ENCODE measurements around the gene GPR155.
"Not testable (repeated sequence)": the region's sequence is repeated elsewhere in the genome, so short reads cannot be mapped to it uniquely, and the experiment has no call there.

GPR155 gene

DNA sequence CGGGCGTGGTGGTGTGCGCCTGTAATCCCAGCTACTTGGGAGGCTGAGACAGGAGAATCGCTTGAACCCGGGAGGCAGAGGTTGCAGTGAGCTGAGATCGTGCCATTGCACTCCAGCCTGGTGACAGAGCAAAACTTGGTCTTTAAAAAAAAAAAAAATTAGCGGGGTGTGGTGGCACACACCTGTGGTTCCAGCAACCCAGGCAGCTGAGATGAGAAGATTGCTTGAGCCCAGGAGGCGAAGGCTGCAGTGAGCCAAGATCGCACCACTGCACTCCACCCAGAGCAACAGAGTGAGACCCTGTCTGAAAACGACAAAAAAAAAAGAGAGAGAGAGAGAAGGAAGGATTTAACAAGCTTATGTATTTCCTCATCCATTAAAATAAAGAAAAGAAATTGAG lies 2.7 kb upstream of the GPR155 start:
- not testable (repeated sequence) for DNase-seq

DNA sequence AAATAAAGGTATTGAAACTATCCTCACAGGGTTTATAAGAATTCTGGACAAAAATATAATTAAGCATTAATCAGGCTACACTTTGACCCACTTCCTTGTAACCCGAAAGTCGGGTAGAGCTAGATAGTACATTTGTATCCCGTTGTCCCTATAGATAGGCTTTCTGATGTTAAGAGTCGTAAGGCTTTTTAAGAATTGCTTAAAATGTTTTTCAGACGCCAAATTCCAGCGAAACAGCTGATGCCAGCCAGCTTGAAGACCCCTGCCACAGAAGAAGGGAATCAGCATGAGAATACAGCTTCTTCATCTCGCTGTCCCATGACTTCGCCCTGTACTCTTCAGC lies 962 bp upstream of the GPR155 start:
- DNase-seq = no peak

DNA sequence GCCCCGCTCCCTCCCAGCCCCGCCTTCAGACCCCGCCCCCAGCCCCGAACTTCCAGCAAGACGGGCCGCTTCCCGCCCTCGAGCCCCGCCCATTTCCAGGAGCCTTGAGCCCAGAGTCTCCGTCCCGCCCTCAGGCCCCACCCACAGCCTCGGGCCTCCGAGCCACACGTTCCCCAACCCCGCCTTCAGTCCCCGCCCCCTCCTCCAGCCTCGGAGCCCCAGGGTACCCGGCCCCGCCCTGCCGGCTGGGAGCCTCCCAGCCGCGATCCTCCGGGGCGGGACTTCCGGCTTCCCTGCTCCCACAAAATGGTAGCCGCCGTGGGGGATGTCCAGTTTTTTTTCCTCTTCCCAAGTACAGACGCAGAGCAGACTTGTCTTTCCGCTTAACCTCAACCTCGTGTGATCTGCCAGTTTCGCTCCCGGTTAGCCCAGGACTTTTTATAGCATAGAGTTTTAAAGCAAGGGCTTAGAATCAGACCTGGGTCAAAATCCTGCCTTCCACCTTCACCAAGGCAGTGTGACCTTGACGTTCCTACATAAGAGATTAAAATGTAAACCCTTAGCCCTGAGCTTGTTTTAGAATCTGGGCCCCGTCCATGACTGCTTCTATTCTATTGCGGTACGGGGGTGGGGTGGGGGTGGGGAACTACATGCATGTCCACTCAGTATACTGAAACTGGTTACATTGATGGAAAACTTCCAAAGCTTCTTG lies 435 bp upstream of the GPR155 start:
- peak; percentile 72 to 98 for DNase-seq

DNA sequence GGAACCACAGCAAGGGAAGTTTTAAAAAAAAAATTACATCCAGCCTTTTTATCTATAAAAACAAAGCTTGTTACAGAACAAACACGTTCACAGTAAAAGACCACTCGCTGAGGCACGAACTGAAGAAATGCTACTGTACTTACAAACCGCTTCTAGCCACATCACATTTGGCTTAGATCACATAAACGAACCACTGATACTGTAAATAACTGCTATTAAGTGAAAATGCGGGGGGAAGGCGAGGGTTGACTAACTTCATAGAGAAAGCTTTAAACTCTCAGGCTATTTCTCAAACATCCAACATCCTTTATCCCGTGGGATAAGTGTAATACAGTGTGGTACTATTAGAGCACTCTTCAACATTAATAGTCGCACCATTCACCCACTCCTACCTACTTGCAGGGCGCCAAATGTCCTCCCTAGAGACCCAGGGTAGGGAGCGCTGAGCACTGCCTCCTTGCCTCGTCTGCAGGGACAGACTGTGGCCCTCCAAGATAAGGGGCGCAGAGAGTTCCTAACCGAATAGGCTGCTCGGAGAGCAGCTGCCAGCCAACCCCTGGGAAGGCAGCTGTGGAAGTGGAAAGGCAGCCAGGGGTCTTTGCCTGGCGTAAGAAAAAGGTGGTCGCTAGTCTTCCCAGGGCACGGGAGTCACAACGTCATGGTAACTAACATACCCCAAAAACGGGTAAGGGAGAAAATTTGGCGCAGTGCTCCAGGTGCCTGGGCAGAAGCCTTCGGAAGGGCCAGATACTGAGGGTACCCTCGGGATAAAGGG lies 854 bp downstream of the GPR155 start:
- DNase-seq = no peak

DNA sequence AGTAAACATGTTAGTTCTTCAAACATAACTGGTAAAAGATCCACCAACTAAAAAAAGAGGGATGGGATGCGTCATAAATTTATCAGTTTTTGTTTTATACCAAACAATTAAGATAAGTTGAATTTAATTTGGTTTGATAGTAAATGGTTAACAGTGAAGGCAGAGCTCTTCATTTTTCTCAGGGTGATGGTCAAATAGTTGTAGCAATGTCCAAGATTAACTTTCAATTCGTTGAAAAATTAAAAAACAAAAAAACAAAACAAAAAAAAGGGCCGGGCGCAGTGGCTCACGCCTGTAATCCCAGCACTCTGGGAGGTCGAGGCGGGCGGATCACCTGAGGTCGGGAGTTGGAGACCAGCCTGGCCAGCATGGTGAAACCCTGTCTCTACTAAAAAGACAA lies 1.8 kb downstream of the GPR155 start:
- DNase-seq = not testable (repeated sequence)

DNA sequence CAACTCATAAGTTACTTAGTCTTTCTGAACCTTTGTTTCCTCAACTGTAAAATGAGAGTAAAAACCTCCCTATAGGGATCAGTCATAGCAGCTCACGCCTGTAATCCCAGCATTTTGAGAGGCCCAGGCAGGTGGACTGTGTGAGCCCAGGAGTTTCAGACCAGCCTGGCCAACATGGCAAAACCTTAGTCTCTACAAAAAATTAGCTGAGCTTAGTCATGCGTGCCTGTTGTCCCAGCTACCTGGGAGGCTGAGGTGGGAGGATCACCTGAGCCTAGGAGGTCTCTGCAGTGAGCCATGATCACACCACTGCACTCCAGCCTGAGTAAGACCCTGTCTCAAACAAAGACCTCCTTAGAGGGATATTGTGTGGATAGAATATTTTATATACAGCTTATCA lies 2.3 kb downstream of the GPR155 start:
- DNase-seq = no peak

DNA sequence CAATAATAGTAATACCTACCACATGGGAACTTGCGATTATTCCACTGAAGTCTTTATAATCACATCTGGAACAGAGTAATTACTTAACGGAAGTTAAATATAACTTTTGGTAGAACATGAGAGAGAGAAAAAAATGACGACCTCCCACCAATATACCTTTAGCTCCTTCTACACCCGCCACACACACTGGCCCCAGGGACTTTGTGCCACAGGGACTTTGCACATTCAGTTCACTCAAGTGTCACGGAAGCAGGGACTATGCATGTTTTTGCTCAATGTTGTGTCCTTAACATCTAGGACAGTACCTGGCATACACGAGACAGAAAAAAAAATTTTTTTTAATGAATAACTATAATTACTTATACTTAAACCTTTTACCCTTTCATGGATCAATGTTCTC lies 4.0 kb downstream of the GPR155 start:
- DNase-seq = no peak

DNA sequence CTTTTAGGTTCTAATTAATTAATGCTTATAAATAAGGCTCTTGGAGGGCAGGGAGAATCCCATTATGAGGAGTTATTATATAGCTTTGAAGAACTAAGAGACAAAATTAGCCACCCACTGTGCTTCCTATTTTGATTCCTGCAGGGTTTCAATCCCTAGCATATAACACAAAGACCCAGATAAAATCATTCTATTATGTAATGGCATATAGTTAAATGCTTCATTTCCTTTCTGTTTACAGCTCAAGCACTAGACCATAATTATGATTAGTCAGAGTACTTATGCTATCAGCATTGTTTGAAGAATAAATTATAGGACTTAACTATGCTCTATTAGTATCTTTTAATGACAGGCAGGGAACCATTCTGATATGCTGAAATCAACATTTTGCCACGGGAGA lies 9.1 kb downstream of the GPR155 start:
- no peak for DNase-seq

DNA sequence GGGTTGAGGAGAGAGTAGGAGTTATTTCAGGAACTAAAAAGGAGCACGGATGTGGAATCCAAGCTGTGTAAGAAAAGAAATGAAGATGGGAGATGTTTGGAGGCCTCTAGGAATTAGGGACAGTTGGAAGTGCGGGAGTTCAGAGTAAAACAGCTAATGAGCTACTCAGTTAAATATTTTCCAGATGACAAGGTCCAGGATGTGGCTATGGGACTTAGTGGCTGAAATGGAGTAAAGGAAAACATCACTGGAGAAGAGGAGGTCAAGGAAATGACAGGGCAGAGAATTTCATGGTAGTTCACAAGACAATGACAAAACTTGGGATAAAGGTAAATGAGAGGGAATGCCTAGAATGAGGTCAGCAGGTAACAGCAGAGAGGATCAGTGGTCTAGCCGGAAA lies 13.0 kb downstream of the GPR155 start:
- DNase-seq = no peak

DNA sequence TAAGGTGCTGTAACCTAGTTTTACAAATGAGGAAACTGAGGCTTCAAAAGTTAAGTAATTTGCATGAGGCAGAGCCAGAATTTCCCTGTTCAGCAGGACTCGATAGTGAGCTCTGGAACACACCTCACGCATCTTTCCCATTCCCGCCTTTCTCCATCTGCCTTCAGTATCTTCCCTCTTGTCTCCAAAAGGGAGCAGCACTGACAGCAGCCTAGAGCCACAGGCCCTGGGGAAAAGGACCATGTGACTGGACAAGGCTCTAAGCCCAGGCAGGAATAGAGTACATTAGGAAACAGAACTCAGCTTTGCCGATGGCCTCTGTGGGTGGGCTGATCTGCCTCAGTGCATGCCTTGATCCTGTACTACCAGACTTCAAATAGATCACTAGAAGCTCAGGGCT lies 21.5 kb downstream of the GPR155 start:
- DNase-seq = no peak

DNA sequence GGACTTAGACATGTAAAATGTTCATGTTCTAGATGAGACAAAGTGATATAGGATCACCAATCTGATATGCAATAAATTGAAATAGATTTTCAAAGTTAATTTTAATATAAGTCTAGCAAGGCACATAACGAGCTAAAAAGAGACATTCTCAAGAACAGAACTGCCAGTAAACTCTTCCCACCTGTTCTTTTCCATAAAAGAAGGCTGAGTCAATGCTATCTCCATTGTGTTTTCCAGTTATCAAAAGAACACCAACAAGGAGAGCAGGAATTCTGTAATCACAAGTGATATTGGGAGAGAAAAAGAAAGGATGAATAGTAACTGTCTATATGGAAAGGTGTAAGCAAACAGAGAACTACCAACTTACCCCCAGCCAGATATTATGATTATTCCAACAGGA lies 25.6 kb downstream of the GPR155 start:
- DNase-seq = no peak

DNA sequence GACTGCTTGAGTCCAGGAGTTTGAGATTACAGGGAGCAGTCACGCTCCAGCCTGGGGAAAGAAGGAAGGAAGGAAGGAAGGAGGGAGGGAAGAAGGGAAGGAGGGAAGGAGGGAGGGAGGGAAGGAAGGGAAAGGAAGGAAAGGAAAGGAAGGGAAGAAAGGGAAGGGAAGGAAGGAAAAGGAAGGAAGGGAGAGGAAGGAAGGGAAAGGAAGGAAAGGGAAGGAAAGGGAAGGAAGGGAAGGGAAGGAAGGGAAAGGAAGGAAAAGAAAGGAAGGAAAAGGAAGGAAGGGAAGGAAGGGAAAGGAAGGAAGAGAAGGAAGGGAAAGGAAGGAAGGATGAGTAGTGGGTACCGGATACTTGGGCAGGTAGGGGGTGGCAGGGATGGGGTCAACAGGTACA lies 32.3 kb downstream of the GPR155 start:
- no peak for DNase-seq

DNA sequence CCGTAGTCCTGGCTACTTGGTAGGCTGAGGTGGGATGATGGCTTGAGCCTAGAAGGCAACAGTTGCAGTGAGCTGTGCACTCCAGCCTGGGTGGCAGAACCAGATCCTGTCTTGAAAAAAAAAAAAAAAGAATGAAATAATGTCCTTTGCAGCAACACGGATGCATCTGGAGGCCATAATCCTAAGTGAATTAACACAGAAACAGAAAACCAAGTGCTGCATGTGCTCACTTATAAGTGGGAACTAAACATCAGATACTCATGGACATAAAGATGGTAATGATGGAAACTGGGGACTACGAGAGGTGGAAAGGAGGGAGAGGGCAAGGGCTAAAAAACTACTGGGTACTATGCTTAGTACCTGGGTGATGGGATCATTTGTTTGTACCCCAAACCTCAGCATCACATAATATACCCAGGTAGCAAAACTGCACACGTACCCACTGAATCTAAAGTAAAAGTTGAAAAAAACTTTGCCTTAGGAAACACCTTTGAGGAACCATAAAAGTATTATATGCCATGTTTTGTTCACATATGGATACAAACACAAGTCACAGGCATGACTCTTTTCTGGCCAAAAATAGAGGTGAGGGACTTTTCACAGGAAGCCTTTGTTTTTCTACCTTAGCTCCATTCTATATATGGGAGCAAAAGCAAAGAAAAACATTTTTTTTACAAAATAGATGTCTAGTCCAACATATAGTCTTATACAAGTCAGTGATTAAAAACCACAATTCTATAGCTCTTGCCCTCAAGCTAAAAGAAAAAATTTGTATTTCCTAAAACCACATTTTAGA lies 36.6 kb downstream of the GPR155 start:
- no peak for DNase-seq

DNA sequence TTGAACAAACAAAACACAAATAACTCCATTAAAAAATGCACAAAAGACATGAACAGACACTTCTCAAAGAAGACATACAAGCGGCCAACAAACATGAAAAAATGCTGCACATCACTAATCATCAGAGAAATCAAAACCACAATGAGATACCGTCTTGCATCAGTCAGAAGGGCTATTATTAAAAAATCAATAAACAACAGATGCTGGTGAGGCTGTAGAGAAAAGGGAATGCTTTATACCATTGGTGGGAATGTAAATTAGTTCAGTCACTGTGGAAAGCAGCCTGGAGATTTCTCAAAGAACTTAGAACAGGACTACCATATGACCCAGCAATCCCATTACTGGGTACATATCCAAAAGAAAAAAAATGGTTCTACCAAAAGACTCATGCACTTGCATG lies 37.8 kb downstream of the GPR155 start:
- no peak for DNase-seq

DNA sequence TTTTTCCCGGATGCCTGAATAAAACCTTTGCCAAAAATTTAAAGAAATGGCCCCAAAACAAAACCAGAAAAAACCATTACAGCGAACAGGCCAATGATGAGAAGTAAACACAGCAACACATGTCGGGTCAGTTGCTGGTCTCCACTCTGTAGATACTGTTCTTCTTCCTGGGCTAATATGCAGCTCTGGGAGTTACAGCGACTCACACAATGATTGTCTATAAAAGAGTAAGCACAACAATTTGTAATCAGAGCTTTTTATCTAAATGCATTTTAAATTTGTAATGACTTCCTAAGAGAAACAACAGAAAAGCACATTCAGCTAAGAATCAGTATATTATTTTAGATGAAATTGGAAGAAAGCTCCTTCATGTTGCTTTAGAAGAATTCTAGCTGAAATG lies 40.3 kb downstream of the GPR155 start:
- DNase-seq = no peak

DNA sequence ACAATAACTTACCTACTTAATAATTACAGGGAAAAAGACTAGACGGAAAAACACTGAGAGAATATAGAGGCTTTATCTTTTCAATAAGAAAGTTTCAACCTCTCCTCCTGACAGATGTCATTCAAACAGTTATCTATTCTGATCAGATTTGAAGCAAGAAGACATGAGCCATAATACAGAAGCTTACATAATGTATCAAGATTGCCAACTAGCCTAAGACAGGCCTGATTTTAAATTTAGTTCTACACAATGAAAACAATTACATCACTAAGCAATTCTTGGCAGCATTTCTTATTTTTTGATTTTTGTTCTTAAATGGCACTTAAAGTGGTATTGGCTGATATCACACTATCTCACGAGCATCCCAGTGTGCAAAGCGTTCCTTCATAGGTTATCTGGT lies 41.6 kb downstream of the GPR155 start:
- no peak for DNase-seq

DNA sequence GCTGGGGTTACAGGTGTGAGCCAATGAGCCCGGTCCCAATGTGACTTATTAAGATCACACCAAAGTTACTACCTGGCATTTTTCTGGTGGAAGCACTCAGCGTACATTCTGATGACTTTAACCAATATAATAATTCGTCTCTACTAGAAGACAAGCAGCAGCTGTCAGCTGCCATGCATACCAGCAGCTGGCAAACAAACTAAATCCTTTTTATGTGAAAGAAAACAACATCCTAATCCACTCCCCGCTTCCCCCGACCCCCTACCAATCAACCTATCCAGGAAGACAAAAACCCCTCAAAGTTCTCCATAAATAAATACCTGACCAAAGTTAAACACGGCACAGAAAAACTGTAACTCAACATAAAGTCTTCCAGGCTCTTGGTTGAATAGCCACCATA lies 42.1 kb downstream of the GPR155 start:
- DNase-seq = no peak

DNA sequence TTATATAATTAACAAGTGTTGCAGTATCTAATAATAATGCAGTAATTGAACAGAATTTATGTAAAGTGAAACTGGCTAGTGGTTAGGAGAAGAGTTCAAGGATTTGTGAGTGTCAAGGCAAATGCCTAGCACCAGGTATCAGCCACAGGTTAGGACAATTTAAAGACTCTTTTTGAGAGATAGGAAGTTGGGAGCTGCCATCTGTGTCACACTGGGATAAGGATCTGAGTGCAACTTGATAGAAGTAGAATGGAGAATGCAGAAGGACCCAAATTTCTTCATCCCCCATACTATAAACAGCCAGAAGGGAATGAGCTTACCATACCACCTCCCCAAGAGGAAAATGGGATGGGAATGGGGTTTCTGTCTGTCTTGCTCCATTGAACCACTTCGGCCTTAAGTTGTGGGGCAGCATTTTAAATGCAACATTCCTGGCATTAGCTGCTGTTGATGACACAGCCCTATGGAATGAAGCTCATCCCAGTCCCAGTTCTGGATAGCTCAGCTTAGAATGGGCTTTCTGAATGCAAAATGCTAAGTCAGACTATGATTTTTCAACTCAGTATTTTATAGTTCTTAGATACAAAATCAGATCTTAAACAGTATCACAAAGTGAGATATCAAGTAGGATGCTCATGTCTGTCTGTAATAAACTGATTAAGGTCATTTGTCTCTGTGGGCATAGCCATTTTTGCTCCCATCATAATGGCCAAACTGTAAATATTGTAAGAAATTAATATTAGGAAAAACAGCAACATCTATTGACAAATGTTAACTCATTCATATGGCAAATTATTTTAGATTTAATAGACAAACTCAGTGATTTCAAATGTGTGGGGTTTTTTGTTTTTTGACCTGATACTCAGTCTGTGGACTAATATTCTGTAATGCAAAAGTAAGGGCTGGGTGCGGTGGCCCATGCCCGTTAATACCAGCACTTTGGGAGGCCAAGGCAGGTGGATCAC lies 44.0 kb downstream of the GPR155 start:
- no peak for DNase-seq

DNA sequence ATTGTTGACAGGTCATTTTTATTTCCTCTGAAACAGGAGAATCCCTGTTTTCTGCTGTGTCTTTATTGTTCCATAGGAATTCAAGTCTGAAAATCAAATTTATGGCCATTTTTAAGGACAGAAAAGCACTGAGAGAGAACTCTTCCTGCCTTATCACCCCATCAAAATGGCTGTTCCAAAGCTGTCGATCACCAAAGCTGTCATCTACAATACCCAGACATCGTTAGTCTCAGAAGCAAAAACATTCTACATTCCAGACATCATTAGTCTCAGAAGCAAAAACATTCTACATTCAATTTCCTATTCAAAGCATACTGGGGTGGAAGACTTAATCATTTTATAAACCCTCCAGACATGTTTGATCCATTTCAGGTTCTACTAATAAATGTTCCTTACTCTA lies 46.9 kb downstream of the GPR155 start:
- DNase-seq = no peak

DNA sequence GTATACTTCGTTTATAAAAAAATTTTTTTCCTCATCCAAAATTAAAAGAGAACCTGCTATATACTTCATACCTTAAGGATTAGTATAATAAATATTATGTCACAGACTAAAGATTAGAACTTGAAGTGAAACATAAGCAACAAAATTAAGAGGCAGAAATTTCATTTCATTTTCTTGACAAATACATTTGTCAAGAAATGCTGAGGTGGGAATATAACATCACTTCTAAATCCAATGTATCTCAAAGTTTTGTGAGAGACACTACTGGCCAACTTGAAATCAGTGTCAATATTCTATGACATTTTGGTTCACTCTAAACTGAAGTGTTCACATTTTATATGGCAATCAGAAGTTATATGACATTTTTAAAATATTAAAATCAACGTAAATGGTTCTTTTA lies 47.5 kb downstream of the GPR155 start:
- DNase-seq = no peak

DNA sequence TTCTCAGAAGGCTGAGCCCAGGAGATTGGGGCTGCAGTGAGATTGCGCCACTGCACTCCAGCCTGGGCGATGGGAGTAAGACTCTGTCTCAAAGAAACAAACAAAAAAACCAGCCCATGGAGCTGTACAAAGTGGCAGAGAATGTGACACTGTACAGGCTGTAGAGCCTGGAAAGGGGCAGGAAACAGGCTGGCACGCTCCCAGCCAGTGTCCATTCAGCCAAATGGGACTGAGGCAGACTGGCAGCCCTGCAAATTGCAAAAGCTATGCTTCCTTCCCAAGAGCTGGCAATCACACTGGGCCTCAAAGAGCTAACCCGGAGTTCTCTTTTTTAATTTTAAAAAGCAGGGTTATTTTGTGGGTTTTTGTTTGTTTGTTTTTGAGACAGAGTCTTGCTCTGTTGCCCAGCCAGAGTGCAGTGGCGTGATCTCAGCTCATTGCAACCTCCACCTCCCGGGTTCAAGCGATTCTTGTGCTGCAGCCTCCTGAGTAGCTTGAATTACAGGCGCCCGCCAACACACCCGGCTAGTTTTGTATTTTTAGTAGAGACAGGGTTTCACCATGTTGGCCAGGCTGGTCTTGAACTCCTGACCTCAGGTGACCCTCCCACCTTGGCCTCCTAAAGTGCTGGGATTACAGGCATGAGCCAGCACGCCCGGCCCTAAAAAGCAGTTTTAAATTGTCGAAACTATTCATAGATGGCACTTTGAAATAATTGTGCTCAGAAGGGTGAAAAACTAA lies 48.5 kb downstream of the GPR155 start:
- DNase-seq = no peak

DNA sequence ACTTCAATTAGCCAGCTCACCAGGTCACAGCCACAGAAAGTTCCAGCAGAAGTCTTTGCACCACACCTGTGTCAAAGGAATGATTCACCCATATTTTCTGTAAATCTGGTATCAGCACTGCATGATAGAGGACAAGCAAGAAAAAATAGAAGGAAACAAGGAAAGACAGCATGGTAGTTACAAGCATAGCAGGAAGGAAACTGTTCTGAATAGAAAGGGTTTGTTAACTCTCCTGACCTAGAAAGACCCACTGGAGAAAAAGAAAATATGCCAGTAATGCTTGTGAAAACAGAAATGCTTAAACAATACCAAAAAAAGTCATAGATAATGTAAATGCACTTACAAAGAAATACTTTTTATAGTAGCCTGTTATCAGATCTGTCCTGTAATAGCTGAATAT lies 50.5 kb downstream of the GPR155 start:
- no peak for DNase-seq
